Measurements from ENCODE around the gene MVB12B. TPM values are rescaled to one million over a fixed set of nuclear protein-coding genes. Genes with fewer than 3 reads are reported as not detected.

The MVB12B gene
- total RNA-seq, 1 experiment from 2014 or later = 5.8 TPM

GRCh38 chr9:126442636-126443035, 116.0 kb downstream of the MVB12B start:
- TF ChIP-seq CTCF (conservative IDR thresholded peaks at IDR 0.05) = no peak
- Histone ChIP-seq H4K91ac (ENCODE audit: insufficient read length, low read depth, low read length) (no peak overlapping the region), H3K9ac (ENCODE audit: extremely low read depth, insufficient read length, low read length) (no peak overlapping the region)

More at GRCh38 chr9:126442636-126443035, 116.0 kb downstream of the MVB12B start:
- Histone ChIP-seq H2BK5ac (ENCODE audit: insufficient read length, low read length) (no peak overlapping the region), H3K4ac (ENCODE audit: low read depth, low read length) (no peak overlapping the region), H3K79me2 (ENCODE audit: insufficient read depth, low read length) (no peaks in the 10 kb centered on the region), H3K23ac (ENCODE audit: insufficient read length, low read depth, low read length) (no peak overlapping the region), H3K9me3 (ENCODE audit: control insufficient read depth, low read depth, low read length) (no peaks in the 10 kb centered on the region), H3K14ac (ENCODE audit: insufficient read depth, low read length) (no peak overlapping the region), H2AFZ (ENCODE audit: low read length) (no peak overlapping the region), H2AK5ac (ENCODE audit: insufficient read length, low read length) (no peak overlapping the region), H4K20me1 (ENCODE audit: control insufficient read depth, insufficient read depth, insufficient read length) (no peaks in the 10 kb centered on the region), H3K27ac (ENCODE audit: insufficient read length, low read depth, low read length) (no peak overlapping the region), H3K56ac (ENCODE audit: insufficient read length, low read depth, low read length) (no peak overlapping the region), H3T11ph (ENCODE audit: low read length) (no peak overlapping the region), H3K27me3 (ENCODE audit: insufficient read depth, low read length) (peaks cover 2% of the 10 kb centered on the region; the same call in 1 of the 2 replicates), H2BK20ac (ENCODE audit: low read depth, low read length, poor library complexity, severe bottlenecking) (no peak overlapping the region), H4K8ac (replicated peaks; ENCODE audit: insufficient read length, low read depth, low read length) (no peak overlapping the region), H2BK12ac (ENCODE audit: insufficient read length, low read depth, low read length) (no peak overlapping the region), H3K4me2 (ENCODE audit: insufficient read depth, insufficient read length, low read length) (no peak overlapping the region), H3K4me1 (ENCODE audit: insufficient read depth, low read length) (no peaks in the 10 kb centered on the region), H4K5ac (ENCODE audit: insufficient read length, low read depth, low read length) (no peak overlapping the region), H2BK15ac (ENCODE audit: low read depth, low read length) (no peak overlapping the region), H2BK120ac (ENCODE audit: low read depth, low read length, poor library complexity, severe bottlenecking) (no peak overlapping the region), H3K18ac (ENCODE audit: insufficient read length, low read depth, low read length) (no peak overlapping the region), H3K79me1 (ENCODE audit: insufficient read depth, low read depth, low read length, poor library complexity, severe bottlenecking) (no peaks in the 10 kb centered on the region), H3K23me2 (ENCODE audit: insufficient read length, low read depth, low read length, poor library complexity, severe bottlenecking) (no peaks in the 10 kb centered on the region)
- H3K27me3 Mint-ChIP-seq (ENCODE audit: low read depth) = no peaks in the 10 kb centered on the region
- H3K27ac Mint-ChIP-seq = no peak overlapping the region
- no peaks in the 10 kb centered on the region for H3K36me3 Mint-ChIP-seq (ENCODE audit: insufficient read depth in 1 of 3, low read depth in 3 of 3)
- DNase-seq = peak; percentile 4
- H3K4me1 Mint-ChIP-seq = peaks cover 11 to 24% of the 10 kb centered on the region in 2 experiments
- WGBS (ENCODE audit: extremely low coverage, insufficient read length, low lambda C conversion rate) = no CpG with 5 or more reads among the region's 3 CpGs
- H3K4me3 Mint-ChIP-seq = no peak overlapping the region
- H3K9me3 Mint-ChIP-seq = no peaks in the 10 kb centered on the region
